ENCODE measurements around the gene MCRIP2.

MCRIP2 gene

GRCh38 chr16:617855-618254, 23.8 kb upstream of the MCRIP2 start:
- Histone ChIP-seq H3K27me3 (ENCODE audit: insufficient read depth, poor library complexity, severe bottlenecking) (no peaks in the 10 kb centered on the region), H3K4me3 (replicated peaks; ENCODE audit: insufficient read depth, low read length) (no peak overlapping the region), H3K27ac (replicated peaks) (no peak overlapping the region)
- DNase-seq (ENCODE audit: low read depth in 1 of 2, low spot score in 1 of 2), result no peak
- TF ChIP-seq CTCF (IDR thresholded peaks at IDR 0.05; ENCODE audit: insufficient read depth, low read length), result no peak
- no peak for TF ChIP-seq REST (IDR thresholded peaks at IDR 0.05; ENCODE audit: insufficient replicate concordance, low read depth)
- no peak for TF ChIP-seq POLR2AphosphoS5 (IDR thresholded peaks at IDR 0.05; ENCODE audit: low read depth)
- TF ChIP-seq GABPA (IDR thresholded peaks at IDR 0.05; ENCODE audit: low read depth), result no peak
- no peak for TF ChIP-seq SPI1 (IDR thresholded peaks at IDR 0.05; ENCODE audit: borderline replicate concordance, low read depth)

GRCh38 chr16:619476-620100, 22.0 kb upstream of the MCRIP2 start:
- H3K27me3 ChIP-seq (ENCODE audit: insufficient read depth, poor library complexity, severe bottlenecking), result no peaks in the 10 kb centered on the region
- TF ChIP-seq CTCF (IDR thresholded peaks at IDR 0.05; ENCODE audit: insufficient read depth, low read length) (no peak), REST (IDR thresholded peaks at IDR 0.05; ENCODE audit: insufficient replicate concordance, low read depth) (no peak)
- no peak for DNase-seq (ENCODE audit: low read depth in 1 of 2, low spot score in 1 of 2)

GRCh38 chr16:620700-621525, 20.7 kb upstream of the MCRIP2 start:
- no peak for TF ChIP-seq GABPA (IDR thresholded peaks at IDR 0.05; ENCODE audit: low read depth)
- no peak for TF ChIP-seq REST (IDR thresholded peaks at IDR 0.05; ENCODE audit: insufficient replicate concordance, low read depth)
- no peak for TF ChIP-seq CTCF (IDR thresholded peaks at IDR 0.05; ENCODE audit: insufficient read depth, low read length)
- TF ChIP-seq SPI1 (IDR thresholded peaks at IDR 0.05; ENCODE audit: borderline replicate concordance, low read depth), result no peak
- no peak for TF ChIP-seq POLR2AphosphoS5 (IDR thresholded peaks at IDR 0.05; ENCODE audit: low read depth)
- Histone ChIP-seq H3K27me3 (ENCODE audit: insufficient read depth, poor library complexity, severe bottlenecking) (no peaks in the 10 kb centered on the region), H3K27ac (replicated peaks) (no peak overlapping the region), H3K4me3 (replicated peaks; ENCODE audit: insufficient read depth, low read length) (no peak overlapping the region)
- DNase-seq (ENCODE audit: low read depth in 1 of 2, low spot score in 1 of 2), result no peak

More at GRCh38 chr16:619476-620100, 22.0 kb upstream of the MCRIP2 start:
- no peak overlapping the region for H3K4me3 ChIP-seq (replicated peaks; ENCODE audit: insufficient read depth, low read length)
- no peak overlapping the region for H3K27ac ChIP-seq (replicated peaks)

All from HL-60 (cell line).